Stimulated activated CD4-positive, alpha-beta T cell treated with anti-CD3 and anti-CD28 coated beads, Interleukin-12 subunit alpha, Interleukin-12 subunit beta, amount 100 ng/mL, for 24 hours (primary cell): ENCODE data around the gene TPM2.

ENCODE experiments used
- DNase-seq, 2 experiments: peaks; one replicate each; pipeline ENCODE4 v3.0.0-alpha.2; 2020; ENCODE audit warnings: low read depth in 2 of 2

TPM2 gene

DNA sequence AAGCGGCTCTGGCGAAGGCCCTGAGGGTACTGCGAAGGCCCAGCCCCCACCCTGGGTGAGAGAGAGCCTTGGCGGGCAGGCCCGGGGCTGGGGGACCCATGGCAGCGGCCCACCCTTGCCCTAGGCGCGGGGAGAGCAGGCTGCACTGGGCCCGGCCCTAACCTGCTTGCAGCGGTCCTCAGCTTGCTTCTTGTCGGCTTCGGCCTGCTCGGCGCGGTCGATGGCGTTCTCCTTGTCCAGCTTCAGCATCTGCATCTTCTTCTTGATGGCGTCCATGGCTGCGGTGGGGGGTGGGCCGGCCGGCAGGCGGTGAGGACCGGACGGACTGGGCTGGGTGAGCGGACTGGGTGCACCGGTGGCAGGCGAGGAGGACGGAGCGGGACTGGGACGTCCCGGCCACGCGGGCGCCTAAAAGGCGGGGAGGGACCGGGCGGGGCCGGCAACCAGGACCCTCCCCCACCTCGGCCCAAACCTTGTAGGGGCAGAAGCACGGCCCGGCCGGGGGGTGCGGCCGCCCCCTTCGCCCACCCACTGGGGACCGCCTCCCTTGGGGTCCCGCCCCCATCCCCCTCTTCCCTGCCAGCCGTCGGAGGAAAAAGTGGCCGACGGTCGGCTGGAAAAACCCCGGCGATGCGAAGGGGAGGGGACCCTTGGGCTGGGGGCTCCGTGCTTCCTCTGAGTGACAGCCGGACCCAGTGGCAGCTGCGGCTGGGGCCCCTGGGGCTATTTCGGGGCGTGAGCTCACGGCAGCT lies at the start of gene TPM2:
Gene TPM2, minus strand, starts transcription at position 384 of the 752 bp plus-strand sequence. Its CDS starts 108 bp downstream, at position 276.
- no peak for DNase-seq

DNA sequence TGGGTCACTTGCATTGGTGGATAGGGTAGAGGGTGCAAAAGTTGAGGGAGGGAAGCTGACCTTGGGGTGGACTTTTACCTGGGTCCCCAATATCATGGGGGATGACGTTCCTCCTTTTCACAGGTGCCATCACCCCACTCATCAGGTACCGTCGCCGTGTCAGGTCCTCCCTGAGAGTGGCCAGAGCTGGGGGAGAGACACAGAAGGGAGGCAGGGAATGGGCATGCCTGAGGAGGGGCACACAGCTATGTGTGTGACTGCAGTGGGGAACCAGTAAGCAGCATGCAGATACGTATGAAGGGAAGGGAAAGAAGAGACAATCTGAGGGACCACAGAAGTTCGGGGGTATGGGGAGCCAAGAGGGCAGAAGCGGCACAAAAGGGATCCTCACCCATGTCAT lies 49.2 kb upstream of the TPM2 start:
- no peak for DNase-seq

DNA sequence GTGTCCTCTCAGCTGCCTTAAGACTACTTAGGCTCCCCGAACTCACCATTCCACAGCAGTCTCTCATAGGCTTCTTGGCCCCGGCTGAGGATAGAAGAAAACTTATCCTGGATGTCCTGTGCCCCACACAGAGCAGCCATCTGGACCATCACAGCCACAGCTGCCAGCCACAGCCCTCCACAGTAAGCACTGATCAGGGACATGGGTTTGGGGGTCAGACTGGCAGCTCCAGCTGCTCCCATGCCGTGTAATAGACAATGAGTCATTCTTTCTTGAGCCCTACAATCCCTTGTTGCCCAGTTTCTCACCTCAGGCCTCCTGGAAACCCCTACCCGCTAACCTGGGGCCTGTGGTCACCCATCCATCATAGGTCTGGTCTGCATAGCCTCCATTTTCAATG lies 48.5 kb upstream of the TPM2 start:
- no peak for DNase-seq

DNA sequence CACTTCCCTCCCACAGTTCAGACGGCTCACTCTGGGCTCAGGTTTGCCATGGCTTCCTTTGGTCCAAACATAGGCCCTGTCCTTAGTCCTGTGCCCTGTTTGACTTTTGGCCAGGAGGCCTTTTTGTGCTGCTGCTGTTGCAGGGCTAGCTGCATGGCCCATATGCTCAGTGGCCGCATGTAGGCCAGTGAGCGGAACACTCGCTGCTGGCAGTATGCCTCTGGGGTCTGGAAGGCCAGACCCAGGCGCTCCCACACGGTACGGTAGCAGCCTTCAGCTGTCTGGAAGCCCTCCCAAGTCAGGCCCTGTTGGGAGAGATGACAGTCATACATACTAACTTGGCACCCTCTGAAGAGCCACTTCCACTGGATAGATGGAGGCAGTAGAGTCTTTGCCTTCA lies 47.4 kb upstream of the TPM2 start:
- DNase-seq, result no peak

DNA sequence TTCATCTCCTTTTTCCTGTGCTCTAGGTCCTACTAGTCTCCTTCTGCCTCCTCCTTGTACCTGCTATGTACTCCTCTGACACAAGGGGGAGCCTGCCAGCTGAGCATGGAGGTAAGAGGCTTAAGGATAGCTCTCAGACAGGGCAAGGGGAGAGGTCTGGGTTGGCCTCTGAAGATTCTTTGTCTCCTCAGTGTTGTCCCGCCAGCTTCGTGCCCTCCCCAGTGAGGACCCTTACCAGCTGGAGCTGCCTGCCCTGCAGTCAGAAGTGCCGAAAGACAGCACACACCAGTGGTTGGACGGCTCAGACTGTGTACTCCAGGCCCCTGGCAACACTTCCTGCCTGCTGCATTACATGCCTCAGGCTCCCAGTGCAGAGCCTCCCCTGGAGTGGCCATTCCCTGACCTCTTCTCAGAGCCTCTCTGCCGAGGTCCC lies 46.5 kb upstream of the TPM2 start:
- peak; percentile 25 to 44 for DNase-seq

DNA sequence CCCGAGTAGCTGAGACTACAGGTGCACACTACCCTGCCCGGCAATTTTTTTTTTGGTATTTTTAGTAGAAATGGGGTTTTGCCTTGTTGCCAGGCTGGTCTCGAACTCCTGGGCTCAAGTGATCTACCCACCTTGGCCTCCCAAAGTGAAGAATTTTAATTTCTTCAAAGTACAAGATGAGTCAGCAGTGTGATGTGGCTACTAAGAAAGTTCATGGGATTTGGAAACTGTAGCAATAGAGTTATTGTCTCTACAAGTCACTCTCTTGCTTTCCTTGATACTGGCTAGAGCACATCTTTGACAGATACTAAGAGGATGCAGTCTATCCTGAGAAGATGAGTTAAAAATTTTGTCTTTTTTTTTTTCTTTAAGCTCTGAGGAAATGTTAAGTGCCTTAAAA lies 44.4 kb upstream of the TPM2 start:
- no peak for DNase-seq

DNA sequence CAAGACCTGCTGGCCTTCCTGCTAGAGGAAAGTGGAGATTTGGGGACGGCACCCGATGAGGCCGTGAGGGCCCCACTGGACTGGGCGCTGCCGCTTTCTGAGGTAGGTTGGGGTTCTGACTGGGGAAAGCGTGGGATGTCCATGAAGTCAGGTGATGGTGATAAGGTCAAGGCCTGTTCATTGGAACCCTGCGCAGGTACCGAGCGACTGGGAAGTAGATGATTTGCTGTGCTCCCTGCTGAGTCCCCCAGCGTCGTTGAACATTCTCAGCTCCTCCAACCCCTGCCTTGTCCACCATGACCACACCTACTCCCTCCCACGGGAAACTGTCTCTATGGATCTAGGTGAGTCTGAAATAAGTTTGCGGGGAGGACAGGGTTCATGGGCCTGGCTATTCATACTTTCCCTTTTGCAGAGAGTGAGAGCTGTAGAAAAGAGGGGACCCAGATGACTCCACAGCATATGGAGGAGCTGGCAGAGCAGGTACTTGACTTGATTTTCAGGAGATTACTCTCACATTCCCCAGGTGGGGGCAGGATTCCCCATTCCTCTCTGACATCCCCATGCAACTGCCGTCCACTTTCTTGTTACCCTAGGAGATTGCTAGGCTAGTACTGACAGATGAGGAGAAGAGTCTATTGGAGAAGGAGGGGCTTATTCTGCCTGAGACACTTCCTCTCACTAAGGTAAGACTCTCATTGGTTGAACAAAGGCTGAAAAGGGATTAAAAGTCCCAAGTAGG lies 43.2 kb upstream of the TPM2 start:
- no peak for DNase-seq

DNA sequence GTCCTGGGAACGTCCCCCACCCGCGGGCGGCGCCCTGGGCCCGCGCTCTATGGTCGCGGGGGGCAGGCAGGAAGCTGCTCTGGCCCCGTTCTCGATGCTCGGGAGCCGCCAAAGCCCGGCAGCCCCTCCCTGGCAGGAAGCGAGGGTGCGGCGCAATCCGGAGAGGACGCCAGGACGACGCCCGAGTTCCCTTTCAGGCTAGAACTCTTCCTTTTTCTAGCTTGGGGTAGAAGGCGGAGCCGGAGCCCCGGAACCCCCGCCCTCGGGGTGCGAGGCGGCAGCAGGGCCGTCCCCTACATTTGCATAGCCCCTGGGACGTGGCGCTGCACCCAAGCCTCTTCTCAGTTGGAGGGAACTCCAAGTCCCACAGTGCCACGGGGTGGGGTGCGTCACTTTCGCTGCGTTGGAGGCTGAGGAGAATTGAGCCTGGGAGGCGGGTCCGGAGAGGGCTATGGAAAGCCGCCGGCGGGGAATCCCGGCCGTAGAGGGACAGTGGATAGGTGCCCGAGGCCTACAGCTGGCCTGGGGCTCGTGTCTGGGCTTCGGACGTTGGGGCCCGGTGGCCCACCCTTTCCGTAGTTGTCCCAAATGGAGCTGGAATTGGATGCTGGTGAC lies 42.6 kb upstream of the TPM2 start, which contains the start of the genes CREB3 and TLN1:
Gene CREB3, plus strand, starts transcription at position 482 of the 615 bp plus-strand sequence. Its CDS starts 107 bp downstream, at position 589.
Gene TLN1, minus strand, starts transcription at position 11 of the 615 bp plus-strand sequence. CDS start 6,501 bp downstream, outside the sequence.
- peak; percentile 95 for DNase-seq

DNA sequence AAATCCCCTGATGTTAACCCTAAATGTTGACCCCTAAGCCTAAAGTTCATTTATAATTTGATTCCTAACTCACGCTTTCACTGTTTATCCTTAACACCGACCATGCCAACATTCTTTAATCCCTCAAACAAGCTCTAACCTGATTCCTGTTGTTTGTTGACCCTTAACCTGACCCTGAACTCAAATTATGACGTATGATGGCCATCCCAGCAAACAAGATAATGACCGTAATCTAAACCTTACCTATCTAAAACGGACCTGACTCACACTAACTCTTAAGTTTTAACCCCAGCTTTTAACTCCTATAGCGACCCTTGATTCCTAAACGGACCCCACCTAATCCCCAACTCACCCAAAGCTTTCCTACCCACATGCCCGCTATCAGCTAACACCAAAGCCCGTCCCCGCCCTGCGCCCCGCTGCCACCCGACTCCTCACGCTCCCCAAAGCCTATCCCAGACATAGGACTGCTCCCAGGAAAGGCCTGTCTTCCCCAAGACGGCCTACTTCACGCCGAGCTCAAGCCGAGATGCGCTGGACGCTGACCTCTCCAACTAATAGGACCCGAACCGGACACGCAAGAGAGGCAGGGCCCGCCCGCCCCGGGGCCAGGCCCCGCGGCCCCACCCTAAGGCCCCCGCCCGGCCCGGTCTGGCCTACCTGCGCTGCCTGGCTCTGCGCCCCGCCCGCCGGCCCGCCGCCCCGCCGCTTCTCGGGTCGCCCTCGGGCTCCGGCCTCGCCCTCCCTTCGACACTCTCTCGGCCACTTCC lies 41.9 kb upstream of the TPM2 start:
- DNase-seq, result peak in 1 of 2 experiments; percentile 26

DNA sequence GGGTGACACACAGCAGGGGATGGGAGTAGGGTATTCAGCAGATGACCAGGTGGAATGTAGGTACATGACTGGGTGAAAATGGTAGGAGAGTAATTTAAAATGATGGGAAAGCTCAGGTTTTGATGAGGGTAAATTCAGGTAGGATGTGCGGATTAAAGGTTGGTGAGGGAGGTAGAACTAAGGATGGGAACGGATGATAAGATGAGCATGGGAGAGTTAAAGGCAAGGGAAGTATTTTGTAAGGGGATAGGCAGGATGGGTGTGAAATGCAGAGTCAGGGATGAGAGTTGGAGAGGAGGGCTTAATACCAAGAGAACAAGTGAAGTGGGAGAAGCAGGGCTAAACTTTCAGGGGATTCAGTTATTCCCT lies 40.7 kb upstream of the TPM2 start:
- no peak for DNase-seq

DNA sequence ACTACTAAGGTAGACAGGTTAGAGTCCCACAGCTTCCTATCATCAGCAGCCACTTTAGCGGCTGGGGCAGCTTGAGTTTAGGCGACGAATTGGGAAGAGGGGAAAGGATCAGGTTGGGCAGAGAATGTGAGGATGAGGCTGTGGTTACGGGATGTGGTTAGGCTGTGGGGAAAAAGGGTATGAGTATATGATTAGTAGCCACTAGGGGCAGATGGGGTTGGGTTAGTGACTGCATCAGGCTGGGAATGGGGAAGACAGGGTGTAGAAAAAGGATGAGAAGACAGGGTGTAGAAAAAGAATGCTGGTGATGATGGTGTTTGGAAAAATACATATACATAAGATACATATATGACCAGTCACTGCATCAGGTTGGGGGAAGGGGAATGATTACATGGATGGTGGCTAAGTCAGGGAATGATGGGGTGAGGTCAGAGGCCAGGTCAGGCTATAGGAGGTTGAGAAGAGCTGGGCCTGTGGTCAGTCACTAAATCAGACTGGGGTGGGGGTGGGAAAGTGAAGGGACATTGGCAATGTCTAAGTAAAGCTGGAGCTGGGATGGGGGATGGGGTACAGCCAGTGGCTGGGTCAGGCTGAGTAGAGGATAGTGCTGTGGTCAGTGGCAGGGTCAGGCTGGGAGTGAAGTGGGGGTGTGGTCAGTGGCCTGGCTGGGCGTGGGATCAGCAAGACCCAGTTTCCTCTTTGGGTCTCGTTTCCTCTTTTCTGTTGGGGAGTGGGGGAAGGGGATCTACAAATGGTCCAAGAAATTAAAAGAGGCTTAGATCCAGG lies 40.2 kb upstream of the TPM2 start:
- peak in 1 of 2 experiments; percentile 18 for DNase-seq

DNA sequence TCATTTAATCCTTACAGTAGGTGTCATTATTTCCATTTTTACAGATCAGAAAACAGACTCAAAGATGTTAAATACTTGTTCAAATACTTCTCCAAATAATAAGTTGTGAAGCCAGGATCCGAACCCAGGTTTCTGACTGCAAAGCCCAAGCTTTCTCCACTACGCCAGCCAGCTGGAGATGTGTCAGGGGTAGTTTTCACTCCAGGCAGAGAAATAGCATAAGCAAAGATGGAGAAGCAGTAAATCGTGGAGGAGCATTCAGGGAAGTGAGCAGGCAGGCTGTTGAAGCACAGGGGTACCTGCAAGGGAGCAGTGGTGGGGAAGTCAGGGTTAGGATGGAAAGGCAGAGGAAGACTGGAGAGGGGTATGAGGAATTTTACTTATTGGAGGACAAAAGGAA lies 39.4 kb upstream of the TPM2 start:
- no peak for DNase-seq

DNA sequence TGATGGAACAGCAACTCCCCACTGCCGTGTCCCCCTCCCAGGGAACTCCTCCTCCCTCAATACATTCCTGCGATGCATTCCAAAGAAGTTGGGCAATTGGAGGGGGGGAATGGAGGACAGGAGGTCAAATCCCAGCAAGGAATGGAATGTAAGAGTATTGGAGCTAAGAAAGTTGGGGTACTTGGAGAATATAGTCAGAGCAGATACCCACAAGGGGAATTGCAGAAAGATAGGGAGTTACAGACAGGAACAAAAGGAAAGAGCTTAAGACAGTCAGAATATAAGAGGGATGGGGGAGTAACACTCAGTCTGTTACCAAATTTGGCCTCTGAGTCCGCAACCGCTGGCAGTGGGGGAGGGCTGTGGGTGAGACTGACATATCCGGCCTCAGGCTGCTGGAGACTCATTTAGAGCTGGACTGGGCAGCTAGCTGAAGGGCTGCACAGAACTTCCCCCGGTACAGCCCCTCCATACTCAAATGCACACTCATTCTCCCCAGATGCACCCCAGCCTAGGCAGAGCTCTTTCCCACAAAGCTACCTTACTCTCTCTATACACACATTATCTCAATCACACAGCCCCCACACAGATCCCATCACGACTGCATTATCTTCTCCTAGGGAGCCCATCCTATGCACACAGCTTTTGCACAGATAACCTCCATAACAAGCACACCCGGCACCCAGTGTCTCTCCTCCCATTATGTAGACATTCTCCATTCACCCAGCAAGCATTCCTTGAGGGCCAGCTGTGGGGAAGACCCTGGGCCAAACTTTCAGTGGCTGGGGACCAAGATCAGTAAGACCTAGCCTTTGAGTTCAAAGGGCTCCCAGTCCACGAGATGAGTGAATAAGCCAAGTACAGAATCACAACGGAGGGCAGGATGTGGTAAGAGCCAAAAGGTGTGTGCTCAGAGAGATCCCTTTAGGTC lies 38.6 kb upstream of the TPM2 start:
- DNase-seq, result peak in 1 of 2 experiments; percentile 35

DNA sequence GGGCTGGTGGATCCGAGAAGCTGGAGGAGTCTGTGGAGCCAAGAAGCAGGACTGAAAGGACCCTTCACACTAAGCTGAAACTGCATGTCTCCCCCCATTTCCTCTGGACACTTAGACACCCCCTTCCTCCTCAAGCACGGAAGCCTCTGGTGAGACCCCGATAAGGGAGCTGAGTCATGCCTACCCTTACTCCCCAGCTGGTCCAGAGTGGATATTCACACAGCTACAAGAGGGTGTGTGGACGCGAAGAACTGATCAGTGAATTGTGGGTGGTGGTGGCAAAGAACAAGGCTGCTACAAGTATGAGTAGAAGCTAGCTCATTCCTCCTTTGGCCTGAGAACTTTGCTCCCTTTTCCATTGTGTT lies 37.9 kb upstream of the TPM2 start:
- no peak for DNase-seq

DNA sequence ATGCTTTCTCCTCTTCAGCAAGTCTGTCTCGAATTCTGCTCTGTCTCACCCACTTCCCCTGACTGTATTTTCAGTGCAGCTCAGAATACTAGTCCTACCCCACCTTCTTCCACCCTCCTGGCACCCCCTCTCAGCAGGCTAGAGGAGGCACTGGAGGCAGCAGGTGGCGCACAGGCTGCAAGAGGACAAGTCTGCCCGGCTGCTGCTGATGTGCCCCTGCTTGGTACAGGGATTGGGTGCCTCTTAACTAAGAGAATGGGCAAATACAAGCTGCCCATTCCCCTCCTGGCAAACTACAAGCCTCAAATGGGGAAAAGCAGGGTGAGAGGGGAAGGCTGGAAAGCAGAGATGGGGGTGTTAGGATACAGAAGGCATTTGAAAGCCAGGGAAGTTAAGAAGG lies 37.2 kb upstream of the TPM2 start:
- no peak for DNase-seq

DNA sequence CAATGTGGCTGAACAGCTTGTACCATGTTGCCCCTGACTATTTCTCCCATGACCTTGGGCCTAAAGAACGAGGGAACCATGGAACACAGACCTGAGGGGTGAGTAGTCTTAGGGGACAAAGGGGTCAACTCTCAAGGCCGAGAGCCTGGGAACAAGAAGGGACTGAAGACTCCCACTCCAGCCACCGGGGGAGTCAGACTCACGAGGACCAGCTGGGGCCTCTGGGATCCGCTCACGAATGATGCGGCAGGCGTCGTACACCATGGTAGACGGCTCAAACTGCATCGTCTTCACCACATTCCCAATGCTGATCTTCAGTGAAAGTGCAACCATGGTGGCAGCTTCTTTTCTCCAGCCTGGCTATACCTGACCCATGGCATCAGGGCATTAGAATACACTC lies 35.6 kb upstream of the TPM2 start:
- no peak for DNase-seq

DNA sequence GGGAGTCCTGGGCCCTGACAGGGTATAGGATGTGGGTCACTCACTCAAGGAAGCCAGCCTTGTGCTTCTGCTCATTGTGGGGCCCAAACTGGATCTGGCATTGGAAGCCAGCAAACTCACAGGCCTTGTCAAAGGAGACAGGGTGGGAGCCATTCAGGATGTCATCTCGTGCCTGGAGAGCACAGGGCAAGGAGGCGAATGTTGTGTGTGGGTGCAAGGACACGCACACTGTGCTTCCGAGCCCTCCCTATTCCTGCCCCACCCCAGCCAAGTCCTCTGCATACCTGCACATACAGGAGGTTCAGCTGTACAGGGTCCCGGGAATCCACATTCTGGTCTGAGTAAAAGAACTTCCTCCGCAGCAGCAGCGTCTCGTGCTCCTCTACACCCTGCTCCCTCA lies 34.2 kb upstream of the TPM2 start:
- DNase-seq, result no peak

DNA sequence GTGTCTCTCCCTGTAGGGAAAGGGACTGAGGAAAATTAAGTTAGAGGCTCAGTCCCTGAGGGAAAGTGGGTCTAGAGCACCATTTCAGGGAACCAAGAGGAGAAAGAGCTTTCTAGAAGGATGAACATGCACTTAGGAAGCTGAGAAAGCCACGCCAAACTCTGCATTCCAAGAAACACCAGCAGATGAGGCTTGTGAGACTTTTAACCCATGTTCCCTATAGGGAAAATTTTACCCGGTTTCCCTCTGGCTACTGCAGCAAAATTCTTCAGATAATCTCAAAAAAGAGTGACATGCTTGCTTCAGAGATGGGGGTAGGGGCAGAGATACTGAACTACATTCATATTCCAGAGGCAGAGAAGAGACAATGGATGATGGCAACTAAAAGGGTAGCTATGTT lies 33.7 kb upstream of the TPM2 start:
- no peak for DNase-seq

DNA sequence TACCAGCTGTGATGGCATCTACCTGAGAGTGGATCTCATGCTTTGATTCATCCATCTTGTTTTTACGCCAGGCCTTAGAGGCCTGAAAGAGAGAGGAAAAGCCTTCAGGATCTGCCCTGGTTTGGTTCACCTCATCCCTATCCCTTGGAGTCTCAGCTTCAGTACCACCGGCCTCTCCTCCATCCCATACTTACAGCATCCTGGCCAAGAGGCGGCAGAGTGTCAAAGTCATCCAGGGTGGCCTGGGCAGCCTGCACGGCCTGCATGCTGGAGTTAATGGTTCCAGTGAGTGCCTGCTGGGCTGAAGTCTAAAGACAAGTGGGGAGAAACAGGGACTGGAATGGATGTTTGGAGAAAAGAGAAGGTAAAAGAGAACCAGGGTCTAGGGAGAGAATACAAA lies 29.8 kb upstream of the TPM2 start:
- DNase-seq, result no peak
